Heart right ventricle (tissue), 16 donors: ENCODE data around the gene SPATA24. TPM values are rescaled to one million over a fixed set of nuclear protein-coding genes. Genes with fewer than 3 reads are reported as not detected.

ENCODE experiments used
- ATAC-seq, 8 donors: fragments of 200-7000 bp; cut with Tn5 transposase; one replicate each; pipeline ENCODE4 v1.9.1; 2020; ENCODE audit warnings: mild to moderate bottlenecking in 8 of 8, moderate library complexity in 8 of 8, moderate number of reproducible peaks in 1 of 8
- DNase-seq, 2 donors: peaks; one replicate each; pipeline ENCODE4 v3.0.0-alpha.2; 2020
- H3K27ac ChIP-seq, 10 donors: fragments of 200-600 bp; sonication (generic) in 2 of 10; one replicate each; pipeline versions ENCODE4 v1.5.0 to v1.8.0; 2020 to 2022; ENCODE audit warnings: mild to moderate bottlenecking in 3 of 10
- H3K27me3 ChIP-seq, 7 donors: fragments of 200-600 bp; one replicate each; pipeline ENCODE4 v1.8.0; 2021 to 2022; ENCODE audit warnings: mild to moderate bottlenecking in 2 of 7
- H3K36me3 ChIP-seq, 9 donors: fragments of 200-600 bp; sonication (generic) in 1 of 9; one replicate each; pipeline versions ENCODE4 v1.5.0 to v1.8.0; 2020 to 2022; ENCODE audit warnings: mild to moderate bottlenecking in 2 of 9
- H3K4me1 ChIP-seq, 9 donors: fragments of 200-600 bp; sonication (generic) in 1 of 9; one replicate each; pipeline versions ENCODE4 v1.5.0 to v1.8.0; 2020 to 2022; ENCODE audit warnings: mild to moderate bottlenecking in 4 of 9
- H3K4me3 ChIP-seq, 10 donors: fragments of 200-600 bp; sonication (generic) in 2 of 10; one replicate each; pipeline versions ENCODE4 v1.5.0 to v1.8.0; 2020 to 2022; ENCODE audit warnings: mild to moderate bottlenecking in 7 of 10, moderate library complexity in 2 of 10
- H3K9me3 ChIP-seq, 11 donors: fragments of 200-600 bp in 10 of 11; sonication (generic) in 2 of 11; one replicate each; pipeline versions ENCODE4 v1.5.0 to v1.8.0; 2013 to 2022; ENCODE audit warnings: mild to moderate bottlenecking in 2 of 11, control low read depth in 1 of 11, moderate library complexity in 1 of 11
- WGBS, 2 donors: extraction: QIAGEN DNeasy Blood & Tissue Kit; methylation state at CpG; one replicate each; pipeline ENCODE4 v1.1.7; 2013; ENCODE audit warnings: inconsistent platforms in 1 of 2; 5-methylcytosine and 5-hydroxymethylcytosine counted together
- intact Hi-C, 10 donors: fragments of 100-400 bp; cut with DNase I; formaldehyde crosslinking; loops; one replicate each; pipeline versions ENCODE4 v1.11.1 to v1.14.2; 2022
- polyA plus RNA-seq, 2 donors: library from polyadenylated mRNA; stranded (reverse); fragments of 200-250 nt; gene quantifications; one replicate each; pipeline ENCODE4 v1.2.3, GENCODE V29; 2013
- total RNA-seq, 10 donors: library from RNA; stranded (reverse); fragmentation: NEBNext Ultra II Directional in 3 of 10; extraction: Animal tissue kit (Norgen Biotek cat#: 25700) in 3 of 10; gene quantifications; one replicate each; pipeline versions ENCODE4 v1.2.1 to v1.2.4, GENCODE V29; 2021 to 2023
- TF ChIP-seq, protein P1 (sequence below), 9 donors: fragments of 200-600 bp; sonication (generic) in 2 of 9; IDR thresholded peaks; one replicate each; pipeline versions ENCODE4 v1.5.0 to v1.8.0; 2021 to 2022; ENCODE audit warnings: antibody characterized with exemption in 9 of 9, mild to moderate bottlenecking in 5 of 9, moderate library complexity in 1 of 9
- donor health status: Arrhythmogenic right ventricular cardiomyopathy.
- donor health status: ischemic (EF 13 %, LVEDD 7.1; RV severe dilation, severe dysfunction).
- donor health status: healthy with polysubstance abuse.
- donor health status: DM: no; HTN: yes; CAD: no.
- donor health status: DM: no; HTN: no; CAD: no.
- donor health status: ischemic (EF 25% LVEDD 6.9; RV normal size, moderate dysfunction).
- donor health status: ischemic (EF 25% LVEDD 5.7; RV mildly dilated, moderate dysfunction).
- donor health status: healthy.
- donor health status: DM: yes; HTN: yes; CAD: no.
- donor health status: Ischemic cardiomyopathy.
- donor health status: ischemic (EF 35%, LVEDD 5.7; RV mildly dilated, moderate dysfunction).
- donor health status: nonischemic (EF 11% LVEDD 7.7; RV severe dilation, severe dysfunction).
- donor health status: DM: yes; HTN: yes; CAD: no.
- donor health status: PGD.
- donor health status: ischemic (EF 29% LVEDD 5.4; RV normal size, mild dysfunction).
- donor health status: nonischemic (EF 23%, LVEDD 6.1; RV moderate dilation, normal function).

Gene SPATA24
- total and polyA plus RNA-seq, 12 donors = 11.8 to 37.5 (median 16.5) TPM

DNA sequence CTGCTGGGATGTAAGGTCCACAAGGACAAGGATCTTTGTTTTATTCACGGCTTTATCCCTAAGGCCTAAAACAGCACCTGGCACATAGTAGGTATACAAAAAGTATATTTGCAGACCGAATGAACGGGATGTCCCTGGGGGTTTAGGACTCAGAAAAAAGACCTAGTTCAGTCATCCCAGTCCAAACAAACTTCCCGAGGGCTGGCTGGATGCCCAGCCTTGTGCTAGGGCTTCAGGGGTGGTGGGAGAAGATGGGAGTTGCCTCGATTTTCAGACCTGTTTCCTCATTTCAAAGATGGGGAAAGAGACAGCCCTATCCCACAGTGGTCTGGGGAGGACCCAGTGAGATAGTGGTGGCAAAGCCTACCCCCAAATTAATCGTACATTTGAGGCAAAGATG lies 6.0 kb downstream of the SPATA24 start:
- Histone ChIP-seq H3K9me3 (no peaks in the 10 kb centered on the region), H3K27ac (peak overlapping the region in 1 of 10 donors; percentile 89), H3K36me3 (peaks cover 0 to 22% (median 0%) of the 10 kb centered on the region in 9 donors), H3K27me3 (peaks cover 0 to 22% (median 0%) of the 10 kb centered on the region in 7 donors), H3K4me3 (no peak overlapping the region), H3K4me1 (peaks cover 3 to 56% (median 41%) of the 10 kb centered on the region in 9 donors)
- TF ChIP-seq, protein P1, sequence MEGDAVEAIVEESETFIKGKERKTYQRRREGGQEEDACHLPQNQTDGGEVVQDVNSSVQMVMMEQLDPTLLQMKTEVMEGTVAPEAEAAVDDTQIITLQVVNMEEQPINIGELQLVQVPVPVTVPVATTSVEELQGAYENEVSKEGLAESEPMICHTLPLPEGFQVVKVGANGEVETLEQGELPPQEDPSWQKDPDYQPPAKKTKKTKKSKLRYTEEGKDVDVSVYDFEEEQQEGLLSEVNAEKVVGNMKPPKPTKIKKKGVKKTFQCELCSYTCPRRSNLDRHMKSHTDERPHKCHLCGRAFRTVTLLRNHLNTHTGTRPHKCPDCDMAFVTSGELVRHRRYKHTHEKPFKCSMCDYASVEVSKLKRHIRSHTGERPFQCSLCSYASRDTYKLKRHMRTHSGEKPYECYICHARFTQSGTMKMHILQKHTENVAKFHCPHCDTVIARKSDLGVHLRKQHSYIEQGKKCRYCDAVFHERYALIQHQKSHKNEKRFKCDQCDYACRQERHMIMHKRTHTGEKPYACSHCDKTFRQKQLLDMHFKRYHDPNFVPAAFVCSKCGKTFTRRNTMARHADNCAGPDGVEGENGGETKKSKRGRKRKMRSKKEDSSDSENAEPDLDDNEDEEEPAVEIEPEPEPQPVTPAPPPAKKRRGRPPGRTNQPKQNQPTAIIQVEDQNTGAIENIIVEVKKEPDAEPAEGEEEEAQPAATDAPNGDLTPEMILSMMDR (IDR thresholded peaks at IDR 0.05) = no peak
- 42 to 43% methylated on average over 6 of the region's 6 CpGs for WGBS, 2 donors
- ATAC-seq (no peak), DNase-seq (no peak)
- intact Hi-C loops = no loop called here

DNA sequence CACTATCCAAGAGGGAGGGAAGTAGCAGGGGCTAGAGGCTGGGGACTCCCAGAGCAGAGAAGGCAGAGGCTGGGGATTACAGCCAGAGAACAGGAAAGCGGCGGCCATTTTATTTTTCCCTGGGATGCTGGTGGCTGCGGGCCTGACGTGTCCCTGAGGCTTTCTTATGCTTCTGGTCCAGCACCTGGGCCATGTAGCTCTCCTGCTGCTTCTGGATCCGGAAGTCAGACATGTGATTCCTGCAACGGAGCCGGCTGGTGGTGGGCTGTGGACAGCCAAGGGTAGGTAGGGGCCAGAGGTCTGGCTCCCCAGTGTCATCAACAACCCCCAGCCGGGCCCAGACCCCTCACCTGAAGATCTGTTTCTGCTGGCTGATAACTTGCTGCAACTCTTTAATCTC lies 7.2 kb downstream of the SPATA24 start:
- ATAC-seq (no peak), DNase-seq (no peak)
- TF ChIP-seq, protein P1 (IDR thresholded peaks at IDR 0.05) = no peak
- no peaks in the 10 kb centered on the region for H3K9me3 ChIP-seq
- H3K4me3 ChIP-seq = no peak overlapping the region
- H3K27me3 ChIP-seq = peaks cover 0 to 34% (median 0%) of the 10 kb centered on the region in 7 donors
- peak overlapping the region in 9 of 10 donors; percentile 26 to 97 (median 94) for H3K27ac ChIP-seq
- WGBS, 2 donors = 65 to 68% methylated on average over 8 of the region's 8 CpGs
- intact Hi-C loops = no loop called here
- H3K36me3 ChIP-seq = peaks cover 0 to 28% (median 0%) of the 10 kb centered on the region in 9 donors
- peaks cover 4 to 61% (median 50%) of the 10 kb centered on the region in 9 donors for H3K4me1 ChIP-seq

DNA sequence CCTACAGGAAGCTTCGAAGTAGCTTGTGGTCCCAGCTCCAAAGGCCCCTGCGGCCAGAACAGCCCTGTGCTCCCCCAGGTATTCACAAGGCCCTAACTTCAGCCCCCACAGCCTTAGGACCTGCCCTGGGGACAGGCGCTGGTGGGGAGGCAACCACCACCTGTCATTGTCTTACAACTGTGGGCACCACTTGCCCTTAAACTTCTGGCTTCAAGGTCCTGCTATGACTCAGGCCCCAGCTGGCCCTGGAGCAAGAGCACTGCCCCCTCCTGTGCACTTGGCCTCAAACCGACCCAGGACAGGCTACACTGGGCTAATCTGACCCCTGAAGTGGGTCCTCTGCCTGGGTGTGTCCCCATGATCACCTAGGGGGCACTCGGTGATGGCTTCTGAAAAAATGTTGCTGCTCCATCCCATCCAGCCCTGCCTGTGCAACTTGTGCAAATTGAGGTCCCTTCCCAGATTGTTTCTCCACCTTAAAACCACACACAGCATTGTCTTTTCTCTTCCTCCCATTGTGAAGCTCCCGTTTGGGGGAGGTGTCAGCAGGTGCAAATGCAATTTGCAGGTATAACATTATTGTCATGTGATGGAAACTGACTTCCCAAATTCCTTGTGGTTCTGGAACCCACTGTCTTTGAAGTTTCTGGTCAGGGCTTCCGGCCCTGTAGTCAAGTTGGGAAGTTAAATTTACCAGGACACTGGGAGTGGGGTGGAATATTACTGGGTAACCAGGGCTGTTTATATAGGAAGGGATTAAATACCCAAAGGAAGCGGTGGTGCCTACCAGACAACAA lies 7.8 kb downstream of the SPATA24 start:
- Histone ChIP-seq H3K27me3 (peaks cover 0 to 35% (median 0%) of the 10 kb centered on the region in 7 donors), H3K36me3 (peaks cover 0 to 23% (median 0%) of the 10 kb centered on the region in 9 donors), H3K4me1 (peaks cover 7 to 68% (median 57%) of the 10 kb centered on the region in 9 donors), H3K4me3 (peak overlapping the region in 8 of 10 donors; percentile 55 to 80 (median 70)), H3K27ac (peak overlapping the region; percentile 80 to 97 (median 93)), H3K9me3 (no peaks in the 10 kb centered on the region)
- no peak for DNase-seq
- intact Hi-C loops = no loop called here
- WGBS, 2 donors = 58 to 60% methylated on average over 8 of the region's 8 CpGs
- TF ChIP-seq, protein P1 (IDR thresholded peaks at IDR 0.05) = peak in 1 of 9 donors; percentile 20
- peak in 7 of 8 donors; percentile 8 to 51 (median 35) for ATAC-seq

DNA sequence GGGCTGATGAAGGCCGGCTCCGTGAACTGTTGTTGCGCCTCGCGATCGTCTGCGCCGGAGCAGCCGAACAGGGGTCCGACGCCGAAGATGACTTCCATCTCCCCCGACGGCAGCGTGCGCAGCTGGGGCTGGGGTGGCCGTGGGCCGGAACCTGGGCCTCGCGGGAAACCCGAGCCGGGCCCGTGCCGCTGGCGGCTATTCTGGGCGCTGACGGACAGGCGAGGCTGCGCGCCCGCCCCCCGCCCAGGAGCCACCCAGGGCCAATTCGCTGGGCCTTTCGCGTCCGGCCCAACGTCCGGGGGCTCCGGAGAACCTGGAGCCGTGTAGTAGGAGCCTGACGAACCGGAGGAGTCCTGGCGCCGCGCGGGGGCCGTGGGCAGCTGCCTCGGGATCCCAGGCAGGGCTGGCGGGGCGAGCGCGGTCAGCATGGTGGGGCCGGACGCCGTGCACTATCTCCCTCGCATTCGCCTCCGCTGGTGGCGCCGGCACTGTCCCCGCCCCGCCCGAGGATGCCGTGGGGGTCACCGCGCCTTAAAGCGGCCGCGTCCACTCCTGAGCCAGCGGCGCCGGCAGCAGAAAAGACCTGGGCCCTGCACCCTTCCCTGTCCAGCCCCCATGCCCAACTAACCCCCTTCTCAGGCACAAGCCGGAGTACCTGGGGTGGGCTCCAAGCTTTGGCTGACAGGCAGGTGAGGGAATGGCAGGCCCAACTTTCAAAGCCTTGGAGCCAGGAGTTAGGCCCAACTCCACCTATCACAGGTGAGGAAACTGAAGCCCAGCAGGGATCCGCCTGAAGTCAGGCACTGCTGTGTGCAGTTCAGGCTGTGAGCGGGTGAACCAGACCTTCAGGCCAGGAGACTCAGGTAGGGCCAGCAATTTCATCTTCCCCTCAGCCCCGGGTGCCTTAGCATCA lies 9.0 kb downstream of the SPATA24 start, which contains the start of gene PROB1:
PROB1 (minus strand) TSS at position 451 of the 913 bp plus-strand sequence; CDS start at position 428, 23 bp downstream.
- H3K4me1 ChIP-seq = peaks cover 7 to 79% (median 64%) of the 10 kb centered on the region in 9 donors
- H3K4me3 ChIP-seq = peak within 1 kb of the TSS; percentile 50 to 80 (median 69)
- H3K27me3 ChIP-seq = peaks cover 0 to 35% (median 0%) of the 10 kb centered on the region in 7 donors
- 4 to 8% methylated on average over 76 of the region's 76 CpGs for WGBS, 2 donors
- TF ChIP-seq, protein P1 (IDR thresholded peaks at IDR 0.05) = no peak
- peaks cover 0 to 17% (median 0%) of the 10 kb centered on the region in 9 donors for H3K36me3 ChIP-seq
- peak within 1 kb of the TSS; percentile 80 to 97 (median 93) for H3K27ac ChIP-seq
- DNase-seq (peak; percentile 71 to 78), ATAC-seq (peak; percentile 72 to 86 (median 82))
- no peaks in the 10 kb centered on the region for H3K9me3 ChIP-seq
- intact Hi-C loops = loop anchor here in 3 of 10 donors (1.0 to 5.0 kb wide), 3 partner anchors 22 to 98 kb away; partner anchors contain the start of gene PAIP2 (in 1 of the 3)
